Gastrocnemius medialis (tissue), 4 donors: ENCODE measurements around the gene FAM83F.

Source experiments
- CTCF ChIP-seq, 5 experiments: fragments of 450-650 bp in 3 of 5; fragments of 200-600 bp in 2 of 5; sonication (generic) in 2 of 5; IDR thresholded peaks in 4 of 5; conservative IDR thresholded peaks in 1 of 5; 1 replicate in 4 of 5; 2 replicates in 1 of 5; pipeline ENCODE4 v1.5.1; 2016 to 2019; ENCODE audit warnings: antibody characterized with exemption in 5 of 5, mild to moderate bottlenecking in 3 of 5, moderate library complexity in 3 of 5
- POLR2A ChIP-seq, 2 donors: fragments of 450-650 bp; IDR thresholded peaks; one replicate each; pipeline ENCODE4 v1.6.1; 2017; ENCODE audit warnings: antibody characterized with exemption in 2 of 2, mild to moderate bottlenecking in 2 of 2, moderate library complexity in 2 of 2

- TF ChIP-seq CTCF (IDR thresholded peaks at IDR 0.05 in 4 of 5, conservative IDR thresholded peaks at IDR 0.05 in 1 of 5) (no peak), POLR2A (IDR thresholded peaks at IDR 0.05) (no peak)
Observed at GRCh38 chr22:39947220-39948216, 47.2 kb upstream of the FAM83F start.
